ENCODE measurements around the gene CDH23.

DNA sequence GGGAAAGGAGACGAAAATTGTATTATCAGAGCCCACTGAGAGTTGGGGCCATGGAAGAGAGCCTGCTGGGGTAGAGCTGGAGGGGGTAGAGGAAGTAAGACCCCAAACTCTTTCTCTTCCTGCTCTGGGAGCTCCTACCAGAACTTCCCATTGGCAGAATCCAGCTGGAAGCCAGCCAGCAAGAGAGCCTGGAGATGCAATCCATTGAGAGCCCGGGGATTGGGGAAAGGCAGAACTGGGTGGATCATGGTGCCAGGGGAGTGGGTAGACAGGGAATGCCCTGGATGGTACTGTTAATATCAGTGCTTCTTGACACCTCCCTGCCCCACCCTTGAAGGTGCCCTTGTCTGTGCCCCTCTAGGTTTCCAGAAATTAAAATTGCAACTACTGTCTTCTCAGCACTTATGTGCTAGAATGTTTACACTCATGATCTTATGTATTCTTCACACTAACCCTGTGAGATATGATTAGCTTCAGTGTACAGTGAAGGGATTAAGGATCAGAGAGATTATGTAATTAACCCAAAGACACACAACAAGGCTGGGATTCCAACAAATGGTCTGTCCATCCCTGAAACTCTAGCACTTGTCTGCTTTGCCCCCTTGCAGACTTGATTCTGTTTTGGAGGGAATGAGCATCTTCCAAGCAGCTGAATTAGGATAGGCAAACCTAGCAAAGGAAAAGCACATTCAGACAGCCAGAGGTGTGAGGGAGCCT, 168.7 kb downstream of the CDH23 start:
- TF ChIP-seq CTCF (IDR thresholded peaks at IDR 0.05) (no peak), EZH2 (IDR thresholded peaks at IDR 0.05; ENCODE audit: borderline replicate concordance, insufficient read depth, low read depth, low read length, poor library complexity, severe bottlenecking) (no peak)
